K562 (cell line): ENCODE results near the gene STIM1. TPM values are rescaled to one million over a fixed set of nuclear protein-coding genes. Genes with fewer than 3 reads are reported as not detected.

Experiments
- CCNT2 ChIP-seq: IDR thresholded peaks from 2 replicates; pipeline ENCODE4 v1.6.1; 2011; ENCODE audit warnings: borderline replicate concordance, low read depth, mild to moderate bottlenecking, moderate library complexity, mixed read lengths, low read length; ENCODE audit not compliant: insufficient read length; ENCODE audit errors: extremely low read depth
- DEAF1 ChIP-seq: fragments of 450-650 bp; formaldehyde crosslinking; IDR thresholded peaks from 2 replicates; pipeline ENCODE4 v1.4.0; 2020; ENCODE audit warnings: mild to moderate bottlenecking, moderate library complexity
- HMBOX1 ChIP-seq: sonication (generic); IDR thresholded peaks from 2 replicates; pipeline ENCODE4 v1.6.1; 2016
- KLF16 ChIP-seq: IDR thresholded peaks from 2 replicates; pipeline ENCODE4 v1.6.1; 2016; ENCODE audit warnings: antibody characterized with exemption
- SMC3 ChIP-seq: conservative IDR thresholded peaks from 2 replicates; pipeline ENCODE4 v1.6.1; 2011; ENCODE audit warnings: low read depth, low read length, improper control_type of control experiment; ENCODE audit not compliant: insufficient read depth
- ZBTB12 ChIP-seq: fragments of 250-450 bp; sonication (Bioruptor Pico); IDR thresholded peaks from 2 replicates; pipeline ENCODE4 v1.4.0; 2020
- ZNF134 ChIP-seq: fragments of 250-450 bp; sonication (Bioruptor Pico); conservative IDR thresholded peaks from 2 replicates; pipeline ENCODE4 v1.4.0; 2020
- ZNF197 ChIP-seq: fragments of 200-800 bp; sonication (Bioruptor generic); IDR thresholded peaks from 2 replicates; pipeline ENCODE4 v1.6.1; 2016; ENCODE audit warnings: low read depth, missing genetic modification characterization, missing compliant biosample characterization
- ZNF24 ChIP-seq: fragments of 450-650 bp; IDR thresholded peaks from 2 replicates; pipeline ENCODE4 v1.6.1; 2016
- ZNF707 ChIP-seq: fragments of 250-450 bp; sonication (Bioruptor Pico); conservative IDR thresholded peaks from 2 replicates; pipeline ENCODE4 v1.8.0; 2022; ENCODE audit warnings: inconsistent platforms, mild to moderate bottlenecking, moderate library complexity
- polyA plus RNA-seq, 8 experiments: library from polyadenylated mRNA; depleted of rRNA in 4 of 8; stranded (reverse) in 5 of 8; unstranded in 3 of 8; fragments of >200 nt; fragmentation: Nextera tagmentation in 2 of 8; fragmentation: Illumina TruSeq in 1 of 8; extraction: Ambion mirVana in 2 of 8; extraction: Trizol in 1 of 8; gene quantifications; 2 replicates each; pipeline versions ENCODE4 v1.2.1 to v1.2.3, GENCODE V29; 2011 to 2014; ENCODE audit warnings: inconsistent platforms in 1 of 8, missing spikeins in 1 of 8
- total RNA-seq, 7 experiments: library from RNA; depleted of rRNA in 6 of 7; stranded (reverse); fragments of >200 nt in 6 of 7; fragmentation: Illumina TruSeq in 2 of 7; extraction: Trizol in 2 of 7; gene quantifications; 2 replicates each; pipeline versions ENCODE4 v1.2.1 to v1.2.3, GENCODE V29; 2011 to 2021; ENCODE audit warnings: low replicate concordance in 1 of 7
- TF ChIP-seq, protein P1 (sequence below), 2 experiments: fragments of 450-650 bp; formaldehyde crosslinking in 1 of 2; IDR thresholded peaks; 2 replicates each; pipeline versions ENCODE4 v1.4.0 to v1.6.1; 2014 to 2020; ENCODE audit warnings: mild to moderate bottlenecking in 2 of 2, borderline replicate concordance in 1 of 2, low read depth in 1 of 2
- TF ChIP-seq, protein P2 (sequence below): fragments of 250-450 bp; sonication (Bioruptor Pico); IDR thresholded peaks from 2 replicates; pipeline ENCODE4 v1.5.0; 2021; ENCODE audit warnings: mild to moderate bottlenecking, borderline replicate concordance

Gene STIM1
- total and polyA plus RNA-seq, 9 of the 15 experiments (the other 6 are each of a cell fraction or from before 2014, with no cell fraction given) = 7.7 to 50.5 (median 22.5) TPM

DNA sequence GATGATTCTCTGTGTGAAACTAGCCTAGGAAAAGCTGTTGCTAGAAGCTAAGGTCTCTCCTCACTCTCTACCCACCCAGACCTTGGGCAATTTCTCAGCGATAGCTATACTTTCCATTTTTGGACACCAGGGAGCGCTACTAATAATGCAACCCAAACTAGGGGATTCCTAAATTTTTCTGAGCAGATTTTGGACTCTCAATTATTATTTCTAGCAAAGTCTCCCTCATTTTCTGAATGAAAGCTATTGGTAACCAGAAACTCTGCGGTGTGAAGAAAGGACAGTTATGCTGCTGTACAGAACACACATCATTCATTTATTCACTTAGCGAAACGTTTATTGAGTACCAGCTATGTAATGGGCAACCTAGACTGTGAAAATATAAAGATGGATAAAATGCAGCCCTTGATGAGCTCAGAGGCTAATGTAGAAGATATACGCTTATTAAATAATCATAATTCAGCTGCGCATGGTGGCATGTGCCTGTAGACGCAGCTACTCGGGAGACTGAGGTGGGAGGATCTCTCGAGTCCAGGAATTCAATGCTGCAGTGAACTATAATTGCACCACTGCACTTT is 6.1 kb upstream of the STIM1 start (continued):
- TF ChIP-seq HMBOX1 = no peak
- TF ChIP-seq CCNT2 = no peak
- TF ChIP-seq, protein P1, sequence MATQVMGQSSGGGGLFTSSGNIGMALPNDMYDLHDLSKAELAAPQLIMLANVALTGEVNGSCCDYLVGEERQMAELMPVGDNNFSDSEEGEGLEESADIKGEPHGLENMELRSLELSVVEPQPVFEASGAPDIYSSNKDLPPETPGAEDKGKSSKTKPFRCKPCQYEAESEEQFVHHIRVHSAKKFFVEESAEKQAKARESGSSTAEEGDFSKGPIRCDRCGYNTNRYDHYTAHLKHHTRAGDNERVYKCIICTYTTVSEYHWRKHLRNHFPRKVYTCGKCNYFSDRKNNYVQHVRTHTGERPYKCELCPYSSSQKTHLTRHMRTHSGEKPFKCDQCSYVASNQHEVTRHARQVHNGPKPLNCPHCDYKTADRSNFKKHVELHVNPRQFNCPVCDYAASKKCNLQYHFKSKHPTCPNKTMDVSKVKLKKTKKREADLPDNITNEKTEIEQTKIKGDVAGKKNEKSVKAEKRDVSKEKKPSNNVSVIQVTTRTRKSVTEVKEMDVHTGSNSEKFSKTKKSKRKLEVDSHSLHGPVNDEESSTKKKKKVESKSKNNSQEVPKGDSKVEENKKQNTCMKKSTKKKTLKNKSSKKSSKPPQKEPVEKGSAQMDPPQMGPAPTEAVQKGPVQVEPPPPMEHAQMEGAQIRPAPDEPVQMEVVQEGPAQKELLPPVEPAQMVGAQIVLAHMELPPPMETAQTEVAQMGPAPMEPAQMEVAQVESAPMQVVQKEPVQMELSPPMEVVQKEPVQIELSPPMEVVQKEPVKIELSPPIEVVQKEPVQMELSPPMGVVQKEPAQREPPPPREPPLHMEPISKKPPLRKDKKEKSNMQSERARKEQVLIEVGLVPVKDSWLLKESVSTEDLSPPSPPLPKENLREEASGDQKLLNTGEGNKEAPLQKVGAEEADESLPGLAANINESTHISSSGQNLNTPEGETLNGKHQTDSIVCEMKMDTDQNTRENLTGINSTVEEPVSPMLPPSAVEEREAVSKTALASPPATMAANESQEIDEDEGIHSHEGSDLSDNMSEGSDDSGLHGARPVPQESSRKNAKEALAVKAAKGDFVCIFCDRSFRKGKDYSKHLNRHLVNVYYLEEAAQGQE (IDR thresholded peaks at IDR 0.05; ENCODE audit: borderline replicate concordance) = peak; percentile 82
- TF ChIP-seq, protein P1 (CRISPR knock-in tag; IDR thresholded peaks at IDR 0.05; ENCODE audit: low read depth) = no peak
- no peak for TF ChIP-seq ZNF197
- TF ChIP-seq KLF16 = no peak
- no peak for TF ChIP-seq ZBTB12 (CRISPR knock-in tag)
- no peak for TF ChIP-seq ZNF707 (CRISPR knock-in tag)
- no peak for TF ChIP-seq ZNF134 (CRISPR knock-in tag)
- peak; percentile 59; the same call in 1 of the 2 replicates for TF ChIP-seq DEAF1
- TF ChIP-seq, protein P2, sequence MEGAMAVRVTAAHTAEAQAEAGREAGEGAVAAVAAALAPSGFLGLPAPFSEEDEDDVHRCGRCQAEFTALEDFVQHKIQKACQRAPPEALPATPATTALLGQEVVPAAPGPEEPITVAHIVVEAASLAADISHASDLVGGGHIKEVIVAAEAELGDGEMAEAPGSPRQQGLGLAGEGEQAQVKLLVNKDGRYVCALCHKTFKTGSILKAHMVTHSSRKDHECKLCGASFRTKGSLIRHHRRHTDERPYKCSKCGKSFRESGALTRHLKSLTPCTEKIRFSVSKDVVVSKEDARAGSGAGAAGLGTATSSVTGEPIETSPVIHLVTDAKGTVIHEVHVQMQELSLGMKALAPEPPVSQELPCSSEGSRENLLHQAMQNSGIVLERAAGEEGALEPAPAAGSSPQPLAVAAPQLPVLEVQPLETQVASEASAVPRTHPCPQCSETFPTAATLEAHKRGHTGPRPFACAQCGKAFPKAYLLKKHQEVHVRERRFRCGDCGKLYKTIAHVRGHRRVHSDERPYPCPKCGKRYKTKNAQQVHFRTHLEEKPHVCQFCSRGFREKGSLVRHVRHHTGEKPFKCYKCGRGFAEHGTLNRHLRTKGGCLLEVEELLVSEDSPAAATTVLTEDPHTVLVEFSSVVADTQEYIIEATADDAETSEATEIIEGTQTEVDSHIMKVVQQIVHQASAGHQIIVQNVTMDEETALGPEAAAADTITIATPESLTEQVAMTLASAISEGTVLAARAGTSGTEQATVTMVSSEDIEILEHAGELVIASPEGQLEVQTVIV (CRISPR knock-in tag) = no peak
- TF ChIP-seq SMC3 = peak; percentile 66
- TF ChIP-seq ZNF24 = peak; percentile 49; the same call in 1 of the 2 replicates
